Erythroblast (primary cell): ENCODE data around the gene FSCN2.

Experiments
- GATA1 ChIP-seq: IDR thresholded peaks from 2 replicates; pipeline ENCODE4 v1.6.1; 2011; ENCODE audit warnings: low read depth, mild to moderate bottlenecking, control low read depth, low read length, moderate library complexity
- POLR2A ChIP-seq: IDR thresholded peaks from 2 replicates; pipeline ENCODE4 v1.6.1; 2011; ENCODE audit warnings: mild to moderate bottlenecking, low read length

GRCh38 chr17:81566461-81567126 lies 38.4 kb downstream of the FSCN2 start:
- TF ChIP-seq POLR2A (no peak), GATA1 (no peak)
